GM21360 (cell line): ENCODE measurements around the gene TTC9.

Experiments
- ATAC-seq: cut with Tn5 transposase; IDR thresholded peaks from one replicate; pipeline ENCODE4 v1.9.1; 2021; ENCODE audit warnings: mild to moderate bottlenecking, moderate library complexity; ENCODE audit not compliant: unreplicated experiment

TTC9 gene

DNA sequence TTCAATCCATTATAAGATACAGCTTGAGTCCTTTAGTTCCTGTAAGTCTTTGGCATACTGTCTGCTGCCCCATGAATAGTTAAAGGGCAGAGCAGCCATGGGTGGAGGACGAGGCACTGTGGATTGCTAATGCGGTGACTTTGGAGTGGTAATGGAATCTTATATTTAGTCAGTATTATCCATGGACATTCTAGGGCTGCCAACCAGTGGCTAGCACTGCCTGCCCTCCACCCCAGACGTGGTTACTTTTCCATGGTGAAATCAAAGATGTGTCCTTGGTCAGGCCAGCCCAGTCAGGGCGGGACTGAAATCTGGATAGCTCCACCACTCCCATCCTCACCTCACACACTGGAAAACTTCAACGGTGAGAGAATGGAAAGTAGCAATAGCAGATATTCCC lies 2.3 kb downstream of the TTC9 start:
- no peak for ATAC-seq

GRCh38 chr14:70645892-70646291 lies 4.2 kb downstream of the TTC9 start:
- no peak for ATAC-seq

- ATAC-seq = no peak
Observed at GRCh38 chr14:70646705-70647104, 5.0 kb downstream of the TTC9 start.

DNA sequence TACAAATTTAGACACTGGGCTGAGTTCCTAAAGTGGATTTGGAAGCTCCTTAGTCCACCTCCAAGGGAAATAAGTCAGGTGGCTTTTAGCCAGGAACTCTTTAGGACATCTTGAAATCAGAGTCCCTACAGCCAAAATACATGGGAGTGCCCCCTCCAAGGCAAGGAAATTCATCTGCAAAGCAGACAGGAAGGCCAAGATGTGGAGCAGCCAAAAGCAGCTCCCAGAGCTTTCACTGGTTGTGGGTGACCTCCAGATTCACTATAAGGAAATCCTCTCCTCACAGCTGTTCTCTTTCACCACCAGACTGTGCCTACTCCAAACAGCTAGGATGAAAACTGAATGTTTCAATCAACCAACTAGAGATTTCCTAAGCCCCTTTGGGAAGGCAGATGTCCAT lies 6.6 kb downstream of the TTC9 start:
- no peak for ATAC-seq

GRCh38 chr14:70649803-70650202 lies 8.1 kb downstream of the TTC9 start:
- ATAC-seq = no peak

GRCh38 chr14:70651522-70651921 lies 9.8 kb downstream of the TTC9 start:
- no peak for ATAC-seq

- no peak for ATAC-seq
Observed at GRCh38 chr14:70652871-70653270, 11.2 kb downstream of the TTC9 start.

DNA sequence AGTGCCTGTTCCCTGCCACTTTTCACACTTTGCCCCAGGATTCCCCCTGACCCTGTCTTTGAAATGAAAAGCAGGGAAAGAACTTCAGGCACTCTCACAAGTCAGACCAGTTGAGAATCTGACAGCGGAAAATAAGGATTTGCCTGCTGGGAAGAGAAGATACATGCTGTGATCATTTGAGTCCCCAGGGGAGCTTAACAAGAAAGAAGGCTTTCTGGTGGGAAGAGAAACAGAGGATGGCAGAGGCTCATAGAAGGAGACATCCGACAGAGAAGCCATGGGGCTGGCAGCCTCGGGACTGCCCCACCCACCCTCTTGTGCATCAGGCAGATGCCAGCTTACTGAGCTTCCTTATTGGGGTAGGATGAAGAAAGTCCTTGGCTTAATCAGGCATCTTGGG lies 11.9 kb downstream of the TTC9 start:
- ATAC-seq = no peak

DNA sequence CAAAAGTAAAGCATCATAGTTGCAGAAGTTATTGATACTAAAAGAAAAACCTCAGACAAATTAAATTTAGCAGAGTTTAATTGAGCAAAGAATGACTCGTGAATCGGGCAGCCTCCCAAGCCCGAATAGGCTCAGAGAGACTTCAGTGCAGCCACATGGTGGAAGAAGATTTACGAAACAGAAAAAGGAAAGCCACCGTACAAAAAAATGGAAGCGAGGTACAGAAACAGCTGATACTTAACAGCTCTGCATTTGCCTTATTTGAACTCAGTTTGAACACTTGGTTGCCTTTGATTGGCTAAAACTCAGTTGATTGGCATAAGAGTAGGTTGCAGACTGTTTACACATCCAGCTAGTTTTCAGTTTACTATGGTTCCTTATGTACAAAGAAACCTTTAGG lies 12.9 kb downstream of the TTC9 start:
- ATAC-seq = no peak

DNA sequence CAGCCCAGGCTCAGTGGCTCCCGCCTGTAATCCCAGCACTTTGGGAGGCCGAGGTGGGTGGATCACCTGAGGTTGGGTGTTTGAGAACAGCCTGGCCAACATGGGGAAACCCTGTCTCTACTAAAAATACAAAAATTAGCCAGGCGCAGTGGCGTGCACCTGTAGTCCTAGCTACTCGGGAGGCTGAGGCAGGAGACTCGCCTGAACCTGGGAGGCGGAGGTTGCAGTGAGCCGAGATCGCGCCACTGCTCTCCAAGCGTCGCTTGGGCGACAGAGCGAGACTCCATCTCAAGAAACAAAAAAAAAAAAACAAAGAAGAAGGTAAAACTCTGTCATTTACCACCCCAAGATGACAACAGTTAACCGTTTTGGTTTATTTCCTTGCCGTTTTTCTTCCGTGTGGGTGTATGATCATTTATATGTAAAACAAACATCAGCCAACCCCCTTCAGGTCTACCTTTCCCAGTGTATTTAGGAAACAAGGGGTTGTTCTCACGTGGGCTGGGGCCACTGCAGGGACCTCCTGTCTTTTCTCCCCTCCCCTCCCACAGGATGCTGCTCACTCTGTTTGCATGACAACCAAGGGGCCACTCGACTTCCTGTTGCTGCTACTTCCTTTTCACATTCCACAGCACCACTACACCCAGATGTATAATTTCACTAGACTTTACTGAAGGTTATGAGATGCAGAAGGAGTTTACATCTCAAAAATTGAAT lies 13.6 kb downstream of the TTC9 start:
- peak; percentile 55 for ATAC-seq

DNA sequence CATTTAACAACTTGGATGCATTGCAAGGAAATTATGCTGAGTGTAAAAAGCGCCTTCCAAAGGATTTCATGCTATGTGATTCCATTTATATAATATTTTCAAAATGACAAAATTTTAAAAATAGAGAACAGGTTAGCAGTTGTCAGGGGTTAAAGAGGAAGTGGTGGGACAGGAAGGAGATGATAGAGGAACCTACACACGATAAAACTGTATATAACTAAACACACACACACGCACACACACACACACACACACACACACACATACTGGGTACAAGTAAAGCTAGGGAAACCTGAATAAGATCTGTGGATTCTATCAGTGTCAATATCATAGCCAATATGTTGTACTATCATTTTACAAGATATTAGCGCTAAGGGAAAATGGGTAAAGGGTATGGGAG lies 17.2 kb downstream of the TTC9 start:
- ATAC-seq = no peak

DNA sequence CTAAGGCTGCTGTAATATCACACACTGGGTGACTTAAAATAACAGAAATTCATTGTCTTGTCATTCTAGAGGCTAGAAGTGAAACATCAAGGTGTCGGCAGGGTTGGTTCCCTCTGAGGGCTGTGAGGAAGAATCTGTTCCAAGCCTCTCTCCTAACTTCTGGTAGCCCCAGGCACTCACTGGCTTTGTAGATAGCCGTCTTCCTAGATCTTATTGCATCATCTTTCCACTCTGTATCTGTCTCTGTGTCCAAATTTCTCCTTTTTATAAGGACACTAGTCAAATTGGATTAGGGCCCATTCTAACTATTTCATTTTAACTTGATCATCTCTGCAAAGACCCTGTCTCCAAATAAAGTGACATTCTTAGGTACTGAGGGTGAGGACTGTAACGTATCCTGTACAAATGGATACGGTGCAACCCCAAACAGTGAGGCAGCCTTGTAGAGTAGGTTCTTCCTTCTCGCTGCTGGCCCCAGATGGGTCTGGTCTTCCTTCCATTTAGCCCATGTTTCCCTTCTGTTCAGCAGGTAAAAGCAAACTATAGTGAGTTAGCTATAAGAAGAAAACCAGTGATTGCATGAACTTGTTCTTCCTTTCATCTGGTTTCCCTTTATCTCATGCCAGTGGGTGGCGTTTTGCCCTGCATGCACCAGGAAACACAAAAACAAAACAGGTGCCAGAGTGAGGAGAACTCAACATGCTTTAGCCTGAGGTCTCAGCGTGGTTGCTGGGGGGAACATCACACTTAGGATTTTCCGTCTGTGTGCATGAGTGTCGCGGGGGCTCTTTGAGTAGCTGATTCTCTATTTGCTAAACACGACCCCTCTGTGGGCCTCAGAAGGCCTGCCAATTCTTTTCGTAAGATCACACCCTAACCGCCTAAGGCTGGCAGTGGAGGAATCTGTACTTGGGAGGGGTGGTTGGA lies 19.5 kb downstream of the TTC9 start:
- no peak for ATAC-seq

DNA sequence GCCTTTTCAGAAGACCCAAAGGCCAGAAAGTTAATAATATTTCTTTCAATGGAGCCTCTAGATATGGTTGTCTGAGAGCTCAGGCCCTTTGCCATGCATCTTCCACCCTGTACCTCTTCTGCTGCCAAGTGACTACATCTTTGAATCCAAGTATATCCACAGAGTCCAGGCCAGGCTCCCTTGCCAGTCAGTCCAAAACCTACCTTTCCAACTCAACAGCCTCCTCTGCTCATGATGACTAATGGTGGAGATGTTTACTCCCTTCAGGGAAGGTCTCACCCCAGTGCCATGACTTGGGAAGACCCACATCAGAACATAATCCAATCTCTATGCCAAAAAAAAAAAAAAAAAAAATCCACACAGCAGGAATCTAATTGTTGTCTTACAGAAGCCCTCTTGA lies 20.4 kb downstream of the TTC9 start:
- no peak for ATAC-seq

- no peak for ATAC-seq
Observed at GRCh38 chr14:70662816-70663215, 21.1 kb downstream of the TTC9 start.

GRCh38 chr14:70663707-70664179 lies 22.0 kb downstream of the TTC9 start:
- no peak for ATAC-seq

DNA sequence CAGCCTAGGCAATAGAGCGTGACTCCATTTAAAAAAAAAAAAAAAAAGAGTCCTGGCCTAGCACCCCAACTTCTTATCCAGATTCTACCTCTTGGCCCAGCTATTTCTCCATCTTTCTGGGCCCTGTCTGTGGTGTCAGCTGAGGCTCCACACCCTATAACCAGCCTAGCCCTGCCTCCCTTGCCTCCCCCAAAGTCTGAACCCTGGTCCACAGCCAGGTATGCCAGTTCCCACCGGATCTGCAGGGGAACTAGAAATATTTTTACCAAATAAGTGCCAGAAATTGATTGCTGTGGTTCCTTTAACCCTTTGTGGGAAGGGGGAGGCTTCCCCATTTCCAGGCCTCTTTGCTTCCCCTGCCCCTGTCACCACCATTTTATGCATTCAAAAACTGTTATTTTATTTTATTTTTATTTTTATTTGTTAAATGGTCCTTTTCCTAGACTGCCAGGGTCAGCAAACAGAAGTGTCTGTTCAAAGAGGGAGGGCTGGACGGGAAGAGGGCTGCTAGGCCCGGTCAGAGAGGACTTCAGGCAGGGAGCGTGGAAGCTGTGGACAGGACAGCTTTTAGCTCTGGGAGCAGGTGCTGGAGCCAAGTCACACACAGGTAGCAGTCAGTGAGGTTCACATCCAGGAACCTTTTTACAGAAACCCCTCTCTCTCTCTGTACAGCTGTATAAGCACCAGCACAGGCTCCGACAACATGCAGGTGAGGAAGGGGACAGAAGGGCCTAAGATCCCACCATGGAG lies 23.2 kb downstream of the TTC9 start:
- peak; percentile 13 for ATAC-seq

DNA sequence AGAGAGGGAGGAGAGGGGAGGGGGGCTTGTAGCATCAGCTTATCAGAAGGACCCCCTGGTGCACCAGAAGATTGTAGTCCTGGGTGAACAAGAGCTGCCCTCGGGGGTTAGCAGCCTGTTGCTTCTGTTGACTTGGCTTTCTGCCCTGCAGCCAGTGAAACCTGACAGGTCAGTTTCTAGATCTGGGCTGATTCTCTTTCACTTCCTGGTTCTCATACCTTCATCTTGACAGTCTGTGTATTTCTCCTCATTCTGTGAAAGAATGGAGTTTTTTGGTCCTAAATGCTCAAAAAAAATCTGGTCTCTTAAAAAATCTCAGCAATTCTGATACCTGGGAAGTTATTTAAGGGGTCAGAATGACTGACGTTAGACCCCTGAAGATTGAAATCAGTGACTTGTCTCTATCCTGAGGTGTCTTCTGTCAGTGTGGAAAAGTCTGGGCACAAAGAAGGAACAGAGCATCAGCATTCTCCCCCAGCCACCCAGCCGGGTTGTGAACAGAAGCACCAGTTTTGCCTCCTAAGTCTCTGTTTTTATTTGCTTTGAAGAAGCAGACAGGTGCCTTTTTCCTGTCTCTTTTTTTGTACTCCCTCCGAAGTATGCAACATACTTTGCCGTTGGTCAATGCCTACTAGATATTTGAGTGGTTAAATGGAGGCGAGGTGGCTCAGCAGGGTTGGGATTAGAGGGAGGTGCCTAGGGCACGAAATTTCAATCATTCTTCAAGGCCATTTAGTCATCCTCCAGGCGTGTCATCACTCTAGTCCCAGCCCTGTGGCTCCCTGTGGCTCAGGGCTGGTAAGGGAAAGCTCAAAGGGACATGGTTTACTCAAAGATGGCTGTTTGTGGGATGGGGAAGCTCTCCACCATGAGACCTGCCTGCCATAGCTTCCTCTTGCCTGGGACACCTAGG lies 24.0 kb downstream of the TTC9 start:
- ATAC-seq = peak; percentile 47

GRCh38 chr14:70666361-70666686 lies 24.6 kb downstream of the TTC9 start:
- no peak for ATAC-seq

DNA sequence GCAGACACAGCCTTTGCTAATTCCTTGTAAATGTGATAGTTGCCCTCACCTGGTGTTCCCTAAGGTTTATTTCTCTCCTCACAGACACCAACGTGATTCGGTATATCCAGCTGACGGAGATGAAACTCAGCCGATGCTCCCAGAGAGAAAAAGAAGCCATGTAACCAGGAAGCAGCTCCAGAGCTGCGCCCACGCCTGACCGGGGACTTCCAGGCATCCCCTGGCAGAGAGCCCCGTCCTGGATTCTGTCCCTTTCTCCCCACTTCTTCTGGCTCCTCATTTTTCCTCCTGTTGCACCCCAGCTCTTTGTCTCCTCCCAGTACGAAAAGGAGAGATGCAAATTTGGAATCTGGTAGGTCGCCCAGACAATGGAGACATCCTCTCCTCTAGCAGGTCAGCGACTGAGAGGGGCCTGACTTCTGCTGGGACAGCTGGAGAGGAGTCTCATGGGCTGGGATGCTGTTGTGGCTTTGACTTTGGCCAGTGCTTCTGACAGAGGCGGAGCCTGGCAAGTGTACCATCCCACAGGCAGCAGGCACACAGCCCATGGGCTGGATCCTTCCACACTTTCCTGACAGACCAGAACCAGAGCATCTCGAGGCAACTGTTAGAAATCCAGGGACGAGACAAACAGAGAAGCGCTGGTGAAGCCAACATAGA lies 29.4 kb downstream of the TTC9 start:
- ATAC-seq = no peak
